ENCODE measurements around the gene METTL27.

- no peak for TF ChIP-seq TAF1 (IDR thresholded peaks at IDR 0.05; ENCODE audit: low read depth, low read length)
- no peak for TF ChIP-seq POLR2A (IDR thresholded peaks at IDR 0.05; ENCODE audit: low read depth, low read length)
- no peak for TF ChIP-seq POLR2AphosphoS5 (IDR thresholded peaks at IDR 0.05; ENCODE audit: low read depth, low read length)
- no peak for TF ChIP-seq SPI1 (IDR thresholded peaks at IDR 0.05; ENCODE audit: low read depth, low read length)
Measured at GRCh38 chr7:73891178-73891885, 49.0 kb upstream of the METTL27 start.

Measured in GM12891 (cell line).